ENCODE data around the gene PYGO1. TPM values are rescaled to one million over a fixed set of nuclear protein-coding genes. Genes with fewer than 3 reads are reported as not detected.

Gene PYGO1
- total and polyA plus RNA-seq, 2 of the 8 experiments (the other 6 are each of a cell fraction or from before 2014, with no cell fraction given): 0.50 to 1.1 TPM

DNA sequence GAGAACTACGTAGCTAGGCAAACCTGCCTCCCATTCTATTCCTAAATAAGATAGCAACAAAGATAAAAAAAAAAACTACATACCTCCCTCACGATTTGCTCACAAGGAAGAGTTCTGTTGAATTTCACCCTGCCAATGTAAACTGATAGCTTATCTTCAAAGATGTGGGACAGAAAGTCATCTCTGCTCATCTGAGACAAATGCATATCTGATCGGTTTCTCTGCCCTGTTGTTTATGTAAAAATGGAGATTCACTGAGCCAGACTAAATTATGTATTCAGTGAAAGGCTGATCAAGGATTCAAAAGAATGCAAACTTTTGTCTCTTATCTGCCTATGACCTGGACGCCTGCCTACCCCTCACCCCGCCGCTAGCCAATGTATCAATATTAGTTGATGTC, 11.2 kb downstream of the PYGO1 start:
- no peak overlapping the region for H2AK5ac ChIP-seq (ENCODE audit: low read depth, low read length)
- no peaks in the 10 kb centered on the region for H3K9me3 ChIP-seq (ENCODE audit: insufficient read depth in 2 of 2, low read depth in 1 of 2, low read length in 1 of 2)
- no peaks in the 10 kb centered on the region for H3K36me3 ChIP-seq (ENCODE audit: control insufficient read depth in 2 of 4, insufficient read depth in 4 of 4, low read length in 3 of 4)
- H3K14ac ChIP-seq (ENCODE audit: insufficient read length): no peak overlapping the region
- H2BK15ac ChIP-seq (ENCODE audit: low read length): no peak overlapping the region
- no peaks in the 10 kb centered on the region for H4K20me1 ChIP-seq (replicated peaks in 1 of 2; ENCODE audit: control insufficient read depth in 1 of 2, insufficient read depth in 2 of 2, low read length in 2 of 2)
- H3K79me1 ChIP-seq (ENCODE audit: low read depth, low read length): no peaks in the 10 kb centered on the region
- H3K4me2 ChIP-seq (ENCODE audit: insufficient read depth in 1 of 2, low read depth in 2 of 2, low read length in 2 of 2): no peak overlapping the region
- ChIA-PET CTCF (ENCODE audit: partially characterized antibody) (interaction anchor here (0.6 to 1.1 kb wide), 4 partner anchors 9 to 213 kb away, joined by 3 read pairs; no protein-coding TSS in a partner anchor), POLR2A (ENCODE audit: partially characterized antibody) (no interaction called here)
- no peak overlapping the region for H4K5ac ChIP-seq (ENCODE audit: insufficient read length, low read depth, low read length)
- FAIRE-seq: no peak
- H3K9ac ChIP-seq (replicated peaks in 1 of 4; ENCODE audit: extremely low read depth in 1 of 4, low read depth in 3 of 4, low read length in 3 of 4): peak overlapping the region in 1 of 4 experiments; percentile 13; a peak in 2 of 7 replicates
- H3K18ac ChIP-seq (ENCODE audit: extremely low read depth, low read length): no peak overlapping the region
- H2BK5ac ChIP-seq (ENCODE audit: low read depth, low read length): no peak overlapping the region
- no peak overlapping the region for H4K91ac ChIP-seq (replicated peaks; ENCODE audit: insufficient read length, low read length)
- no peak overlapping the region for H2BK12ac ChIP-seq (ENCODE audit: low read depth, low read length)
- no peak for DNase-seq (ENCODE audit: low read depth in 1 of 2, low spot score in 2 of 2)
- no peak overlapping the region for H2BK120ac ChIP-seq (replicated peaks; ENCODE audit: low read depth, low read length)
- no peak overlapping the region for H2AFZ ChIP-seq (ENCODE audit: low read length)
- no peak overlapping the region for H3K56ac ChIP-seq (replicated peaks; ENCODE audit: insufficient read length, low read depth, low read length)
- no peaks in the 10 kb centered on the region for H3K79me2 ChIP-seq (ENCODE audit: control insufficient read depth in 1 of 2, insufficient read depth in 2 of 2, low read length in 2 of 2)
- WGBS, 2 experiments (ENCODE audit: extremely low coverage in 1 of 2, insufficient coverage in 1 of 2, insufficient read length in 1 of 2, insufficient replicate concordance in 2 of 2, low coverage in 1 of 2, low lambda C conversion rate in 2 of 2, missing lambda C conversion rate in 1 of 2): 89% methylated on average over 6 of the region's 6 CpGs; no CpG with 5 or more reads in 1 of the 2 experiments
- H3K4me1 ChIP-seq (replicated peaks in 1 of 4; ENCODE audit: control insufficient read depth in 3 of 4, insufficient read depth in 4 of 4, low read length in 3 of 4): no peaks in the 10 kb centered on the region
- no peak overlapping the region for H3K4me3 ChIP-seq (ENCODE audit: extremely low read depth in 1 of 4, insufficient read depth in 2 of 4, low read depth in 3 of 4, low read length in 4 of 4)
- H3K4ac ChIP-seq (replicated peaks; ENCODE audit: insufficient read length, low read depth, low read length): no peak overlapping the region
- H2BK20ac ChIP-seq (ENCODE audit: low read length): no peak overlapping the region
- no peaks in the 10 kb centered on the region for H3K27me3 ChIP-seq (replicated peaks in 1 of 4; ENCODE audit: control insufficient read depth in 3 of 4, extremely low read depth in 1 of 4, insufficient read depth in 3 of 4, low read length in 3 of 4)
- no peaks in the 10 kb centered on the region for H3K23me2 ChIP-seq (ENCODE audit: low read depth, low read length)
- no peak overlapping the region for H3K23ac ChIP-seq (ENCODE audit: insufficient read length)
- H3K27ac ChIP-seq (ENCODE audit: low read depth, low read length): no peak overlapping the region
- no peak overlapping the region for H4K8ac ChIP-seq (ENCODE audit: extremely low read depth, insufficient read depth, low read length)
- TF ChIP-seq YY1 (IDR thresholded peaks at IDR 0.05; ENCODE audit: low read depth, low read length): no peak
- TF ChIP-seq POU5F1 (IDR thresholded peaks at IDR 0.05; ENCODE audit: low read depth, low read length): no peak
- TF ChIP-seq TEAD4 (IDR thresholded peaks at IDR 0.05; ENCODE audit: low read depth, low read length): no peak
- no peak for TF ChIP-seq POLR2A (IDR thresholded peaks at IDR 0.05; ENCODE audit: control extremely low read depth in 1 of 2, low read depth in 2 of 2, low read length in 2 of 2)
- TF ChIP-seq RNF2 (IDR thresholded peaks at IDR 0.05; ENCODE audit: borderline replicate concordance, low read depth, low read length, missing control alignments, poor library complexity, severe bottlenecking): no peak
- TF ChIP-seq CBX8 (IDR thresholded peaks at IDR 0.05; ENCODE audit: borderline replicate concordance, low read depth, low read length): no peak
- TF ChIP-seq RXRA (IDR thresholded peaks at IDR 0.05; ENCODE audit: insufficient read depth, low read depth, low read length): no peak
- TF ChIP-seq ZNF274 (IDR thresholded peaks at IDR 0.05; ENCODE audit: borderline replicate concordance, extremely low read depth, low read length): no peak
- no peak for TF ChIP-seq NRF1 (IDR thresholded peaks at IDR 0.05; ENCODE audit: low read depth, low read length)
- no peak for TF ChIP-seq KDM4A (IDR thresholded peaks at IDR 0.05; ENCODE audit: low read depth, low read length, severe bottlenecking)
- TF ChIP-seq SRF (IDR thresholded peaks at IDR 0.05; ENCODE audit: low read depth, low read length): no peak
- no peak for TF ChIP-seq EP300 (IDR thresholded peaks at IDR 0.05; ENCODE audit: borderline replicate concordance in 1 of 2, low read depth in 2 of 2, low read length in 2 of 2)
- TF ChIP-seq SIN3A (conservative IDR thresholded peaks at IDR 0.05 in 1 of 2, IDR thresholded peaks at IDR 0.05 in 1 of 2; ENCODE audit: low read depth in 1 of 2, low read length in 2 of 2): no peak
- no peak for TF ChIP-seq SIRT6 (IDR thresholded peaks at IDR 0.05; ENCODE audit: low read length)
- TF ChIP-seq TCF12 (IDR thresholded peaks at IDR 0.05; ENCODE audit: low read depth, low read length): no peak
